ENCODE measurements around the gene COLEC12. TPM values are rescaled to one million over a fixed set of nuclear protein-coding genes. Genes with fewer than 3 reads are reported as not detected.
"Not testable (repeated sequence)": the region's sequence is repeated elsewhere in the genome, so short reads cannot be mapped to it uniquely, and the experiment has no call there.

Gene COLEC12
- total RNA-seq, 4 donors from 2014 or later, result 5.1 to 14.5 (median 6.9) TPM

DNA sequence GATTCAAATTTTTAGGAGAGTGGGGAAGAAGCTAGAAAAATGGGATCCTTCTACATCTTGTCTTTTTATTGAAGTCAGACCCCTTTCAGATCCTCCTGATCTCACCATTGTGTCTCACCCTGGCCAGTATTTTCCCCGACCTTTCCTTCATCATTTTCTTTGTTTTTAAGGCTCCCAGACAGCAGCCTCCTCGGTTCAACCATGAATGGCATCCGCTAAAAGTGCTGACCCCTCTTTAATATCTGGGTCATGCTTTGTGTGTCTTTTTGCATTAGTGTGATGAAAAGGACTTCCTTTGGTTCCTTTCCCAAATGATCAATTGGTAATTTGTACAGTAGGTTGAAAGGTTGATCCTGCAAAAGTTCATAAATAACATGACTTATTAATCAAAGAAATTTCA, 205.9 kb downstream of the COLEC12 start:
- TF ChIP-seq, protein P1, sequence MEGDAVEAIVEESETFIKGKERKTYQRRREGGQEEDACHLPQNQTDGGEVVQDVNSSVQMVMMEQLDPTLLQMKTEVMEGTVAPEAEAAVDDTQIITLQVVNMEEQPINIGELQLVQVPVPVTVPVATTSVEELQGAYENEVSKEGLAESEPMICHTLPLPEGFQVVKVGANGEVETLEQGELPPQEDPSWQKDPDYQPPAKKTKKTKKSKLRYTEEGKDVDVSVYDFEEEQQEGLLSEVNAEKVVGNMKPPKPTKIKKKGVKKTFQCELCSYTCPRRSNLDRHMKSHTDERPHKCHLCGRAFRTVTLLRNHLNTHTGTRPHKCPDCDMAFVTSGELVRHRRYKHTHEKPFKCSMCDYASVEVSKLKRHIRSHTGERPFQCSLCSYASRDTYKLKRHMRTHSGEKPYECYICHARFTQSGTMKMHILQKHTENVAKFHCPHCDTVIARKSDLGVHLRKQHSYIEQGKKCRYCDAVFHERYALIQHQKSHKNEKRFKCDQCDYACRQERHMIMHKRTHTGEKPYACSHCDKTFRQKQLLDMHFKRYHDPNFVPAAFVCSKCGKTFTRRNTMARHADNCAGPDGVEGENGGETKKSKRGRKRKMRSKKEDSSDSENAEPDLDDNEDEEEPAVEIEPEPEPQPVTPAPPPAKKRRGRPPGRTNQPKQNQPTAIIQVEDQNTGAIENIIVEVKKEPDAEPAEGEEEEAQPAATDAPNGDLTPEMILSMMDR (IDR thresholded peaks at IDR 0.05), result no peak
- no peak for TF ChIP-seq POLR2A (IDR thresholded peaks at IDR 0.05)
- no peak overlapping the region for H3K4me3 ChIP-seq (ENCODE audit: low read depth, poor library complexity, severe bottlenecking)
- DNase-seq (ENCODE audit: low spot score in 2 of 2), result no peak
- intact Hi-C loops (cut with DNase I; ENCODE audit: low total_unique reads), result loop anchor here (10.0 kb wide), 1 partner anchor 320 kb away; no protein-coding TSS in a partner anchor
- WGBS, 2 donors, result 78 to 83% methylated on average over 3 of the region's 3 CpGs

DNA sequence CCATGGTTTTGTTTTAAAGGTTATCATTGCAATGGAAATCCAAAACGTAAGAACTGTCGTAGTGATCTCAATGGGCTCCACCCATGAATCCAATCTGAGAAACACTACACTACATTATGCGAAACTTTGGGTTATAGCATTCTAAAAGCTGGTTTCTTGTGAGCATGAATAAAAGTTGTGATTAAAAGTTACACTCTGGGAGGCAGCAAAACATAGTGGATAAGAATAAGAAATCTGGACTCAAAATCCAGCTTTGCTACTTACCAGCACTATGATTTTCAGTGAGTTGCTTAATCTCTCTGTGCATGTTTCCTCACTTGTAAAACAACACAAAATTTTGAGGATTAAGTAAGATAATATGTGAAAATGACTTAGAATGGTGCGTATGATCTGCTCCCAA, 207.0 kb downstream of the COLEC12 start:
- intact Hi-C loops (cut with DNase I; ENCODE audit: low total_unique reads), result loop anchor here (10.0 kb wide), 1 partner anchor 321 kb away; no protein-coding TSS in a partner anchor

DNA sequence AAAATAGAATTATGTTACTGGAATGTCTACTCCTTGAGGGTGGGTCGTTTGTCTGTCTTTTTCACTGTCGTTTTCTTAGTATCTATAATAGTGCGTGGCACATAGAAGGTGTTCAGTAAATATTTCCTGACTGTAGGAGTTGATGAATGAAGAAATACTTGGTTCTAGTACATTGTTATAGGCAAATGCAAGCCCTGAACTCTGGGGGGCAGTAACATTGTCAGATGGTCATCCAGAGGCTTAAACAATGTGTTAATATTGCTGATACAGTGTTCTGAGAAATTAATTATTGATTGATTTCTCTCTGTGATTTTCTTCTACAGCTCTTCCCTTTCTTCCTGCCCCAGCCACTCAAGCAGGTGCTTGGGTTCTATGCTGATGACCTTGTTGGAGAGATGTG, 208.2 kb downstream of the COLEC12 start:
- 54 to 62% methylated on average over 3 of the region's 3 CpGs for WGBS, 2 donors
- DNase-seq (ENCODE audit: low spot score in 2 of 2), result no peak
- intact Hi-C loops (cut with DNase I; ENCODE audit: low total_unique reads), result loop anchor here (10.0 kb wide), 1 partner anchor 323 kb away; no protein-coding TSS in a partner anchor
- no peak for TF ChIP-seq POLR2A (IDR thresholded peaks at IDR 0.05)
- no peak overlapping the region for H3K4me3 ChIP-seq (ENCODE audit: low read depth, poor library complexity, severe bottlenecking)

More for the DNA sequence above, 207.0 kb downstream of the COLEC12 start:
- no peak for DNase-seq (ENCODE audit: low spot score in 2 of 2)
- TF ChIP-seq POLR2A (IDR thresholded peaks at IDR 0.05), result no peak
- TF ChIP-seq, protein P1 (IDR thresholded peaks at IDR 0.05), result no peak
- 76 to 85% methylated on average over 4 of the region's 4 CpGs for WGBS, 2 donors
- H3K4me3 ChIP-seq (ENCODE audit: low read depth, poor library complexity, severe bottlenecking), result no peak overlapping the region

DNA sequence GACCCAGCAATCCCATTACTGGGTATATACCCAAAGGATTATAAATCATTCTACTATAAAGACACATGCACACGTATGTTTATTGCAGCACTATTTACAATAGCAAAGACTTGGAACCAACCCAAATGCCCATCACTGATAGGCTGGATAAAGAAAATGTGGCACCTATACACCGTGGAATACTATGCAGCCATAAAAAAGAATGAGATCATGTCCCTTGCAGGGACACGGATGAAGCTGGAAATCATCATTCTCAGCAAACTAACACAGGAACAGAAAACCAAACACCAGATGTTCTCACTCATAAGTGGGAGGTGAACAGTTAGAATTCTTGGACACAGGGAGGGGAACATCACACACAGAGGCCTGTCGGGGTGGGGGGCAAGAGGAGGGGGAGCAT, 210.5 kb downstream of the COLEC12 start:
- intact Hi-C loops (cut with DNase I; ENCODE audit: low total_unique reads), result loop anchor here (10.0 kb wide), 1 partner anchor 325 kb away; no protein-coding TSS in a partner anchor
- not testable (repeated sequence) for H3K4me3 ChIP-seq (ENCODE audit: low read depth, poor library complexity, severe bottlenecking); DNase-seq (ENCODE audit: low spot score in 2 of 2)
- 58 to 68% methylated on average over 4 of the region's 4 CpGs for WGBS, 2 donors

DNA sequence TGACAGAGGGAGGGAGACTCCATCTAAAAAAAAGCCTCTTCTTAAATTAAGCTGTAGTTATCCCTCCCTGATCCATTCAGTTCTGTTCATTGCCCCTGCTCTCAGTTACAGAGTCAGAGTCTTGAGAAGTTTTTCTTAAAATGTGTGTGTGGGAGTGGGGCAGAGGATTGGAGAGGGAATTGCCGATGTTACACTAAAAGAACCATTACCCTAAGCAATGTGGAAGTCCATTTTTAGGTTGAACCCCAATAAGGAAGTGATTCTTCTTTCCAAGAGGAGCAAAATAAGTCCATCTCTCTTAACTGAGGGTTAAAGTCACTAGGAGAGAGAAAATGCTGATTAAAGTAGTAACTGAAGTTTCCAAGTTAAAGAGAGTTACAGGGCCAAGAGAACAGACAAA, 211.5 kb downstream of the COLEC12 start:
- intact Hi-C loops (cut with DNase I; ENCODE audit: low total_unique reads), result no loop called here
- DNase-seq (ENCODE audit: low spot score in 2 of 2), result no peak
- WGBS, 2 donors, result 74 to 92% methylated on average over 1 of the region's 1 CpG
- no peak for TF ChIP-seq POLR2A (IDR thresholded peaks at IDR 0.05)
- TF ChIP-seq, protein P1 (IDR thresholded peaks at IDR 0.05), result no peak
- no peak overlapping the region for H3K4me3 ChIP-seq (ENCODE audit: low read depth, poor library complexity, severe bottlenecking)

DNA sequence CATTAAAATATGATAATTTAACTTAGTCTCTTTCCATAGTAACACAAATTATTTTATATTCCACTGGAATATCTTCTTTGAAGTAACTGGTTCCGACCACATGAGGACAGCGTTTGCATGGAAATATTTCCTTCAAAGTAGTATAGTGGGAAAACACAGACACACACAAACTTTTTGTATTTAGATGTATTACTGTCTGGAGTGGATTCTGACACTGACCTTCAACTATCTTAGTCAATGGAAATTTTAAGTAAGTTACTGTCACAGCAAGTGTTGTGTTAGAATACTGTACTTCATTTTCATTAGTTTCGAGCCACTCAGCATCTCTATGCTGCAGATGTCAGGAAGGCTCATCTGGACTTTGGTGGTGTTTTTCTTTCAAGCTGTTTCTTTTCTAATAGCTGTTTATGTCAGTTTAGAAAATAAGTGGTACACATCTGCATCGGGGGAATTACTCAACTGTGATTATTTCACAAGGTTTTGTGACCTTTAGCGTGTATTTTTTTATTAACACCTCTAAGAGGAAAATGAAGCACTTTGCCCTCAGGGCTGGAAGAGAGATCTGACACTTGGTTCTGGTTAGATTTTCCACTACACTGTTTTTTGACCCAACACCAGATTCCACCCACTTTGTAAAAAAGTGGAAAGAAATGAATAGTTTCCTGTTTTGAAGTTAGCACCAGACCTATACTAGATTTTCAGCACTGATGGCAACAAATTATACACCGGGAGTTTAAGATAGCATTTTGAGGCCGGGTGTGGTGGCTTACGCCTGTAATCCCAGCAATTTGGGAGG, 213.8 kb downstream of the COLEC12 start:
- 56 to 62% methylated on average over 8 of the region's 8 CpGs for WGBS, 2 donors
- H3K4me3 ChIP-seq (ENCODE audit: low read depth, poor library complexity, severe bottlenecking), result no peak overlapping the region
- no peak for DNase-seq (ENCODE audit: low spot score in 2 of 2)
- intact Hi-C loops (cut with DNase I; ENCODE audit: low total_unique reads), result no loop called here
- TF ChIP-seq POLR2A (IDR thresholded peaks at IDR 0.05), result no peak
- TF ChIP-seq, protein P1 (IDR thresholded peaks at IDR 0.05), result no peak

All from lower leg skin (tissue), 4 donors.